ENCODE data around the gene GOT2.
"Not testable (repeated sequence)": the region's sequence is repeated elsewhere in the genome, so short reads cannot be mapped to it uniquely, and the experiment has no call there.

GOT2 gene

GRCh38 chr16:58727028-58727781, 6.9 kb downstream of the GOT2 start:
- no peak overlapping the region for H3K4me3 ChIP-seq (ENCODE audit: low read length)
- no peak for DNase-seq (ENCODE audit: low read depth, low spot score)

GRCh38 chr16:58723109-58723508, 11.0 kb downstream of the GOT2 start:
- no peak overlapping the region for H3K4me3 ChIP-seq (ENCODE audit: low read length)
- DNase-seq (ENCODE audit: low read depth, low spot score): no peak

DNA sequence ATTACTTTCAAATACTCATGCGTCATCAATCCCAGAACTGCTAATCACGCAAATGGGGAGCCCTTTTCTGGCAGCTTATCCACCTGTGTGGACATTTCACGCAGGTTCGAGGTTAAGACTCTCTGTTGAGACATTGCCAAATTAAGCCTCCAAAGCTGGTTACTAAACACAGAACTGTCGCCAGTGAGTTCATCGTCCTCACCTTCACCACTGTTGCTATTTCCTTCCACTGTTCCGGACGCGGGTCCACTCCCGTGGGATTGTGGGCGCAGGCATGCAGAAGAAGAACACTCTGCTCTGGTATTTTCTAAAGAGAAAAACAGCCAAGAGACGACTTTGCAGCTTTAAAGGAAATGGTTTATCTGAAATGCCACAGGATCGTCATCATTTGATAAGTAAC, 16.1 kb downstream of the GOT2 start:
- H3K4me3 ChIP-seq (ENCODE audit: low read length): no peak overlapping the region
- no peak for DNase-seq (ENCODE audit: low read depth, low spot score)

DNA sequence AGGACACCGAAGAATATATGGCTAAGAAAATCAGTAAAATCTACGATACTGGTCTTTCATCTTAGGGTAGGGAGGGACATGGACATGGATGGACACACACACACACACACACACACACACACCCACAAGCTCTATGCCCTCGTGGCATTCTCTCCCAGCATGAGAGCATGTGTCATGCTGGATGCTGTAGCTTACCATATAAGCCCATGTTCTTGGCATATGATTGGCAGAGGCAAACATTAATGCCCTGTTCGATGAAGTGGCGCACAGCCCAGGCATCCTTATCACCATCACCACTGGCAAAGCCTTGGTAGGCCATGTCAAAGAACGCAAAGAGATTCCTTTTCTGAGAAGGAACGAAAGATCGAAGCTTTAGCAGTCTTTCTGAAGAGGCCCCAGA, 17.6 kb downstream of the GOT2 start:
- no peak overlapping the region for H3K4me3 ChIP-seq (ENCODE audit: low read length)
- no peak for DNase-seq (ENCODE audit: low read depth, low spot score)

GRCh38 chr16:58713742-58714141, 20.4 kb downstream of the GOT2 start:
- H3K4me3 ChIP-seq (ENCODE audit: low read length): no peak overlapping the region

GRCh38 chr16:58709333-58709732, 24.8 kb downstream of the GOT2 start:
- DNase-seq (ENCODE audit: low read depth, low spot score): no peak
- no peak overlapping the region for H3K4me3 ChIP-seq (ENCODE audit: low read length)

More at GRCh38 chr16:58713742-58714141, 20.4 kb downstream of the GOT2 start:
- no peak for DNase-seq (ENCODE audit: low read depth, low spot score)

DNA sequence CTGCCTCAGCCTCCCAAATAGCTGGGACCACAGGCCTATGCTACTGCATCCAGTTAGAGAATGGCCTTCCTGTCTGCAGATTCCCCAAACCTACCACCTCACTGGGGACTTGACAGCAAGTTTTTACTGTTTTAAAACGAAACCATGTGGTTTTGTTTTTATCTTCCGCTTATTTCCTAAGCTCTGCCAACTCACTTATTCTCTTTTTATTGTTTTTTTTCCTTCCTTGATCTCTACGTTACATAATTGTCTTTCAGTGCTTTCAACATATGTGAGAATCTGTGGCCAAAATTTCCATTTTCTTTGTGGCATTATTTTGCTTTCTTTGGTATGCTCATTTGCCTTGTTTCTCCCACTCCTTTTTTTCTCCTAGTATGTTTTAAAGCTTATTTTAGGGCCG, 35.0 kb downstream of the GOT2 start:
- H3K4me3 ChIP-seq (ENCODE audit: low read length): no peak overlapping the region
- DNase-seq (ENCODE audit: low read depth, low spot score): peak; percentile 7

- H3K4me3 ChIP-seq (ENCODE audit: low read length): no peak overlapping the region
- DNase-seq (ENCODE audit: low read depth, low spot score): no peak
Measured at GRCh38 chr16:58695368-58695767, 38.7 kb downstream of the GOT2 start.

DNA sequence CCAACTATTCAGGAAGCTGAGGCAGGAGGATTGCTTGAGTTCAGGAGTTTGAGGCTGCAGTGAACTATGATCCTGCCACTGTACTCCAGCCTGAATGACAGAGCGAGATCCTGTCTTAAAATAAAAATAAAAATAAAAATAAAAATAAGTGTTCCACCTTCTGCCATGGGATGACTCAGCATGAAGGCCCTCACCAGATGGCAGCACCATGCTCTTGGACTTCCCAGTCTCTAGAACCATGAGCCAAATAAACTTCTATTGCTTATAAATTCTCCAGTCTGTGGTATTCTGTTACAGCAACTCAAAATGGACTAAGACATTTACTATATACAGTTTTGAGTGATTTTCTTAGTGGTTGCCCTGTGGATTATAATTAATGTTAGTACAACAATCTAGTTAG, 41.7 kb downstream of the GOT2 start:
- no peak for DNase-seq (ENCODE audit: low read depth, low spot score)
- no peak overlapping the region for H3K4me3 ChIP-seq (ENCODE audit: low read length)

DNA sequence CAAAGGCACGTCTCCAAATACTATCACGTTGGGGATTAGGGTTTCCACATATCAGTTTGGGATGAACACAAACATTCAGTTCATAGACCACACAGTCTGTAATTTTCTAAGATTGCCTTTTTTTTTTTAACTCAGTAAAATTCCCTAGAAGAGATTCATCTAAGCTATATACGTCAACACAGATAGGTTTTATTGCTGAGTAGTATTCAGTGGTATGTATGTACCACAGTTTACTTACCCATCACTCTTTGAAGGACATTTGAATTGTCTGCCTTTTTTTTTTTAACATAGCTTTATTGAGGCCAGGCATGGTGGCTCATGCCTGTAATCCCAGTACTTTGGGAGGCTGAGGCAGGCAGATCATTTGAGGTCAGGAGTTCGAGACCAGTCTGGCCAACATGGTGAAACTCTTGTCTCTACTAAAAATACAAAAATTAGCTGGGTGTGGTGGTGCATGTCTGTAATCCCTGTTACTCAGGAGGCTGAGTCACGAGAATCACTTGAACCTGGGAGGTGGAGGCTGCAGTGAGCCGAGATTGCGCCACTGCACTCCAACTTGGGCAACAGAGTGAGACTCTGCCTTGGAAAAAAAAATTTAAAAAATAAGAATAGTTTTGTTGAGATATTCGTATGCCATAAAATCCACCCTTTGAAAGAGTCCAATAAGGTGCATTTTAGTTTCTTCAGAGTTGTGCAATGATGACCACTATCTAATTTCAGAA, 47.0 kb downstream of the GOT2 start:
- H3K4me3 ChIP-seq (ENCODE audit: low read length); DNase-seq (ENCODE audit: low read depth, low spot score): not testable (repeated sequence)

DNA sequence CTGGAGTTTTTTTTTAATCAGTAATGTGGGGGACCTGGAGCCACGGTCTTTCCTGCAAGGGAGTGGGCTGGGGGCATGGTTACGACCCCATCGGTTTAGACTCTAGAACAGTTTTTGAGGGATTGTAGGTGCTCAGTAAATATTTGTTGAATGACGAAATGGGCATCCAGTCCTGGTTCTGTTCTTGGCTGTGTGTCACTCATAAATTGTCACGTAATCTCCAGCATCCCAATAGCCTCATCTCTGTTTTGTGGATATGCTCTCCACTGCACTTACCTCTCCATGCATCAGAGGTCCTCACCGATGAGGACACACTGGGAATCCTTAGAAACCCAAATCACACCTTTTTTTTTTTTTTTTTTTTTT, 49.0 kb downstream of the GOT2 start:
- peak overlapping the region; percentile 90; the same call in 1 of the 2 replicates for H3K4me3 ChIP-seq (ENCODE audit: low read length)
- no peak for DNase-seq (ENCODE audit: low read depth, low spot score)

DNA sequence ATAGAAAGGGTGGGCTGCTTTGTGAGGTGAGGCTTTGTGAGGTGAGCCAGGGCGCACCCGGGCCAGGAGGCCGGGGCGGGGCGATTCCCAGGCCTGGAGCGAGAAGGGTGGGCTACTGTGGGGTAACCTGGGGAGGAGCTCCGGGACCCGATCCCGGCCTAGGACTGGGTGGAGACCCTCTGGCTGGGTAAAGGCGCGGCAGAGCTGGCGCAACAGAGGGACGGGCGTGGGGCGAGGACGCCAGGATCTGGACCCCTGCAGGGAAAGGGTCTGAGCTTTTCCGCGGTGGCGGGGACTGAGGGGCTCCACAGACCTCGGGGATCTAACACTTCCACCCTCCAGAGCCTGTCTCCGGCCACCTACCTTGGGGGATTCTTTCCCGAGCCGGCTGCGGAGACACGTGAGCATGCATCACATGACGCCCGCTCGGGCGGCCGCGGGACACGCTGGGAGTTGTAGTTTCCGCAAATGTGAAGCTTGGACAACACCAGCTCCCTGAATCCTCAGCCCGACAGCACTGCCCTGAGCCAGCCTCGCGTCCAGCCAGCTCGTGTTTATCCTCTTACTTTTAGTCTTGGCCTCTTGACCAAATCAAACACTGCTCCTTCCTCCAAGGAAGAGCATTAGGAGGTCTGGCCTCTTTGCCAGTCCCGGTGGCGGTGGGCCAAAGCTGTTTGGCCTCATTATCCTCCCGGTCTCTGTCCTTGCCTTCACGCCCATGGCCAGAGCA, 49.6 kb downstream of the GOT2 start, which contains the start of gene SLC38A7:
TSS of gene SLC38A7 (minus strand) at position 417 of the 730 bp plus-strand sequence. CDS start 4,644 bp downstream, outside the sequence.
- peak within 1 kb of the TSS; percentile 90 for H3K4me3 ChIP-seq (ENCODE audit: low read length)
- peak; percentile 52 for DNase-seq (ENCODE audit: low read depth, low spot score)

DNA sequence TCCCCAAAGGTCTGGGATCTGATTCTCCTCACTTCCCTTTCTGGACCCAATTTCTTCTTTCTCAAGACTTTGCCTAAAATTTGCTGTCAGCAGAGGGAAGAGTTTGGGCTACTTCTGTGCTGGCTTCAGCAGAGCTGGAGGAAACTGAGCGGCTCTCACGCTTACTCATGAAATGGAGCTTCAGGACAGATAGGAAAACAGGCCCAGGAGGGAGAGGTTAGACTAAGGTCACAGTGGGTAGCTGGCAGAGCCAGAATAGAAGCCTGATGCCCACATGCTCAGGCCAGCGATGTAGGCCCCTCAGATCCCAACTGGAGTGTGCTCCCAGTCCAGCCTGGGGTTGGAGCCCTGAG, 50.1 kb downstream of the GOT2 start:
- DNase-seq (ENCODE audit: low read depth, low spot score): no peak
- peak overlapping the region; percentile 90 for H3K4me3 ChIP-seq (ENCODE audit: low read length)

DNA sequence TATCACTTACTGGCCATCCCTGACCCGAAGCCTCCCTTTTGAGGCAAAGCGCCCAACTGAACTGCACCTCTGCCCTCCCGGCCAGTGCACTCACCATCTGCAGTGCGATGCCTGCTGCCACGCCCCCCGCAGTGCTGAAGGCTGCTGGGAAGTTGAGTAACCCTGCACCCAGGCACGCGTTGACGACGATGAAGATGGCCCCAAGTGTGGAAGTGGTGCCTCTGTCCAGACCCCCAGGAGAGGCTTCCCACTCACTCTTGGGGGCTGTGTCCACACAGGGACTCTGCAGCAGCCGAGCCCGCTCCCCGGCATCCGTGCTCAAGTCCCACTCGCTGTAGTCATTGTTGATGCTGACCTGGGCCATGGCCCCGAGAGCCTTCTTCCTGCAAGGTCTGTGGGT, 54.4 kb downstream of the GOT2 start:
- DNase-seq (ENCODE audit: low read depth, low spot score): no peak
- H3K4me3 ChIP-seq (ENCODE audit: low read length): no peak overlapping the region

GRCh38 chr16:58678716-58679115, 55.4 kb downstream of the GOT2 start:
- no peak overlapping the region for H3K4me3 ChIP-seq (ENCODE audit: low read length)
- DNase-seq (ENCODE audit: low read depth, low spot score): no peak

GRCh38 chr16:58678269-58678668, 55.8 kb downstream of the GOT2 start:
- DNase-seq (ENCODE audit: low read depth, low spot score): no peak
- no peak overlapping the region for H3K4me3 ChIP-seq (ENCODE audit: low read length)

GRCh38 chr16:58670946-58671583, 63.1 kb downstream of the GOT2 start:
- DNase-seq (ENCODE audit: low read depth, low spot score): no peak

GRCh38 chr16:58670177-58670576, 63.9 kb downstream of the GOT2 start:
- H3K4me3 ChIP-seq (ENCODE audit: low read length): no peak overlapping the region
- DNase-seq (ENCODE audit: low read depth, low spot score): no peak

More at GRCh38 chr16:58670946-58671583, 63.1 kb downstream of the GOT2 start:
- H3K4me3 ChIP-seq (ENCODE audit: low read length): no peak overlapping the region

DNA sequence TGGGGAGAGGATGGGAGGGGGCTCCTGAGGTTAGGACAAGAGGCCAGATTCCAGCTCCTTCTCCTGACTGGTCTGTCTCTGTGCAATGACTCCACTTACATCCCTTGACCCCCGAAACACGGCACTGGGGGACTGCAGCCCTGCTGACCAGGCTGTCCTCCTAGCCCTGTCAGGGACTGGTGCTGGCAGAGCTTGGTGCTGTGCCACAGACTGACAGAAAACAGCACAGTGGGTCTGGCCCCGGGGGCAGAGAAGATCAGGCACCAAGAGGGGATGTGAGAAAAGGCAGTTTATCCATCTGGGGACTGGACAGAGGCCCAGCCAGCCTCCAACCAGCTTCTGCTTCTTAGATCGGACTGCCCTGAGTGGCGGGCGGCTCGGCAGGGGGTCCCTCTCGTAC, 68.9 kb downstream of the GOT2 start:
- no peak for DNase-seq (ENCODE audit: low read depth, low spot score)

More for the DNA sequence above, 68.9 kb downstream of the GOT2 start:
- no peak overlapping the region for H3K4me3 ChIP-seq (ENCODE audit: low read length)

All from Jurkat, Clone E6-1 (cell line).